Smooth muscle cell of trachea (primary cell): ENCODE data around the gene SRP68. TPM values are rescaled to one million over a fixed set of nuclear protein-coding genes. Genes with fewer than 3 reads are reported as not detected.

Source experiments
- total RNA-seq: library from RNA; depleted of rRNA; stranded (reverse); fragments of >200 nt; gene quantifications from 2 replicates; pipeline ENCODE4 v1.2.1, GENCODE V29; 2014

Gene SRP68
- 37.4 and 46.7 TPM in 2 replicates for total RNA-seq

GRCh38 chr17:76072148-76072858 is at the start of gene SRP68:
SRP68 (minus strand) TSS chr17:76072517; CDS start chr17:76072491, 26 bp downstream.

GRCh38 chr17:76103274-76104139 is 31.2 kb upstream of the SRP68 start, which contains the start of gene EXOC7:
EXOC7 (minus strand) TSS chr17:76103787; CDS start chr17:76103692, 95 bp downstream.

DNA sequence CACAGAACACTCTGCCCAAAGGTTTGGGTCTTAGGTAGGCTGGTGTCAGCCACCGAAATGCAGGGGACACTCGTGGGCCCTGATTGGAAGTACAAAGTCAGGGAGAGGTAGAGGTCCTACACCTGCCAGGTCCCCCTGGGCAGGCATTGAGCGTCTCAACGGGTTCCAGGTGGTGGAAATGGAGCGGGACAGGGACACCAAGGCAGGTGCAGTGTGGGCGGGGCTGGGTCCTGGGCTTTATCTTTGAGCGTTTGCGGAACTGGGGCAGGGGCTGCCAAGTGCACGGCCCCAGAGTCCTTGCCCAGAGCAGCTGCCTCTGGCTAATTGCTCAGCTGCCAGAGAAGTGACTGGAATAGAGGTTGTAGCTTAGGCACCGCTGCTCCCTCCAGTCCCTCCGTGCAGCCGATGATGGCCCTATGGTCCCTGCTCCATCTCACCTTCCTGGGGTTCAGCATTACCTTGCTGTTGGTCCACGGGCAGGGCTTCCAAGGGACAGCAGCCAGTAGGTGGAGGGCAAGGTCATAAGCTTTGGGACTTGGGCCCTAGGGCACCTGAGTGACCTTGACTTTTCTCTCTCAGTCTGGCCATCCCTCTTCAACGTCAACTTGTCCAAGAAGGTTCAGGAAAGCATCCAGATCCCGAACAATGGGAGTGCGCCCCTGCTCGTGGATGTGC is 6.7 kb upstream of the SRP68 start, which contains the start of gene ZACN:
Gene ZACN, plus strand, starts transcription at position 323 of the 675 bp plus-strand sequence. Its CDS starts 83 bp downstream, at position 406.

DNA sequence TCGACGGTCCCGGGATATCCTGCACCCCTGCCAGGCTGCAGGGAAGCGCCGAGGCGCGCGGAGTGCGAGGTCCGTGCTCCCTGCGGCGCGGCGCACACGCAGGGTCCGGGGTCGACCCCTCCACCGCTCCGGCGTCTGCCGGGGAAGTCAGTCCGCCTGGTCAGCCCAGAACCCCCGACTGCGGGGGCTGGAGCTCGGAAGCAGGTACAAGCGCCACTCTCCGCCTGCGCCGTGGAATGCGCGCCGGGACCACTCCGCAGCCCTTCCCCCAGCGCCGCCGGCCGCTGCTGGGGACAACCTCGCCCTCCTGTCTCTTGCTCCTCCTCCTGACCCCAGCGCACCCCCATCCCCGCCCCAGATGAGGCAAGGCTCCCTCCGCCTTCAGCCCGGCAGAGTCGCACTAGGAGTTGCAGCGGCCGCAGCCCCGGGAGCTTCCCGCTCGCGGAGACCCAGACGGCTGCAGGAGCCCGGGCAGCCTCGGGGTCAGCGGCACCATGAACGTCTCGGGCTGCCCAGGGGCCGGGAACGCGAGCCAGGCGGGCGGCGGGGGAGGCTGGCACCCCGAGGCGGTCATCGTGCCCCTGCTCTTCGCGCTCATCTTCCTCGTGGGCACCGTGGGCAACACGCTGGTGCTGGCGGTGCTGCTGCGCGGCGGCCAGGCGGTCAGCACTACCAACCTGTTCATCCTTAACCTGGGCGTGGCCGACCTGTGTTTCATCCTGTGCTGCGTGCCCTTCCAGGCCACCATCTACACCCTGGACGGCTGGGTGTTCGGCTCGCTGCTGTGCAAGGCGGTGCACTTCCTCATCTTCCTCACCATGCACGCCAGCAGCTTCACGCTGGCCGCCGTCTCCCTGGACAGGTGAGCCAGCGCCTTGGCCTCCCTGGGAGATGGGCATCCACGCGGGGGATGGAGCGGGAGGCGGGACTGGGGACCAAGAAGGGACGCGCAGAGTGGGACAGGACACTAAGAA is 2.4 kb upstream of the SRP68 start, which contains the start of gene GALR2:
Gene GALR2, plus strand, starts transcription at position 392 of the 974 bp plus-strand sequence. Its CDS starts 103 bp downstream, at position 495.

DNA sequence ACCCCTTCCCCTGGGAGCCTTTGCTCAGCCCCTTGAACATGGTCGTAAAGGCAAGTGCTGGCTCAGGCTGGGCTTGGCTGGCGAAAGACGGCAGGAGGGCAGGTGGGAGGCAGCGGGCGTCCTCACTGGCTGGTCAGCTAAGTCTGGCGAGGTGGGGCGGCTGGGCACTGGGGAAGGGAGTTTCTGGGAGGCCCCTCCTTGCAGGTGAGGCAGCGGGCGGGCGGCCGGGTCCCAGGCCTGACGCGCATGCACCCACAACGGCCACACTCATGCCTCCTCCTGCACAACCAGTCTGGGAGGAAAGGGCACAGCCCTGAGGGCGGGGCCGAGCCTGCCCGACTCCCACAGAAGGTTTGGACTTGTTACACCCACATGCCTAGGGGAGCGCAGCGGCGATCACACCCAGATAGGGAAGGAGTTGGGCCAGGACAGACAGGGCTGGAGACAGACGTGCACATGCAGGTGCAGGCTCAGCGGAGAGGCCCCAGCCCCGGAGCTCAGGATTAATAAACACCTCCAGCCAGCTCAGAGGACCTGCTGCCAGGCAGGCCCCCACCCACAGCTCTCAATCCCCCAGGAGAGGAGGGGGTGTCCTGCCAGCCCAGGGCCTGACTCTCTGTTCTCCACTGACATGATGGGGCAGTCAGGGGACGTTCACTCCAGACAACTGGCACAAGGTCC is 45.0 kb downstream of the SRP68 start, which contains the start of gene EVPL:
Gene EVPL, minus strand, starts transcription at position 148 of the 681 bp plus-strand sequence. Its CDS starts 108 bp downstream, at position 40.

GRCh38 chr17:76000755-76001521 is 71.4 kb downstream of the SRP68 start, which contains the start of gene CDK3:
CDK3 (plus strand) TSS chr17:76000855; CDS start chr17:76001426, 571 bp downstream.

Other genes with a start within 250 kb of the SRP68 start
- gene UNC13D, start 228.1 kb downstream of the SRP68 start, total RNA-seq, result 2.3 and 2.8 TPM in 2 replicates
- 32.1 and 45.0 TPM in 2 replicates for gene WBP2, start 217.2 kb downstream of the SRP68 start, total RNA-seq
- gene TRIM47, start 193.9 kb downstream of the SRP68 start, total RNA-seq, result 6.4 and 33.7 TPM in 2 replicates
- gene TRIM65, start 175.6 kb downstream of the SRP68 start, total RNA-seq, result 13.4 and 30.8 TPM in 2 replicates
- gene MRPL38, start 167.6 kb downstream of the SRP68 start, total RNA-seq, result 40.3 and 42.3 TPM in 2 replicates
- 13.2 and 18.2 TPM in 2 replicates for gene FBF1, start 131.5 kb downstream of the SRP68 start, total RNA-seq
- 54.4 and 59.4 TPM in 2 replicates for gene ACOX1, start 93.4 kb downstream of the SRP68 start, total RNA-seq
- gene TEN1, start 93.3 kb downstream of the SRP68 start, total RNA-seq, result 14.1 and 14.5 TPM in 2 replicates
- gene CDK3, start 71.7 kb downstream of the SRP68 start, total RNA-seq, result 1.3 and 1.9 TPM in 2 replicates
- gene EVPL, start 45.2 kb downstream of the SRP68 start, total RNA-seq, result under 0.01 TPM in 1 of 2 replicates, not detected in the other
- gene GALR2, start 2.3 kb upstream of the SRP68 start, total RNA-seq, result not detected in 2 replicates
- under 0.01 and 0.15 TPM in 2 replicates for gene ZACN, start 6.7 kb upstream of the SRP68 start, total RNA-seq
- 107 and 137 TPM in 2 replicates for gene EXOC7, start 31.3 kb upstream of the SRP68 start, total RNA-seq
- 0.17 TPM in 1 of 2 replicates, not detected in the other for gene FOXJ1, start 68.7 kb upstream of the SRP68 start, total RNA-seq
- 1.7 and 5.1 TPM in 2 replicates for gene RNF157, start 168.0 kb upstream of the SRP68 start, total RNA-seq
- gene UBALD2, start 192.8 kb upstream of the SRP68 start, total RNA-seq, result 2.2 and 3.1 TPM in 2 replicates
- gene QRICH2, start 235.8 kb upstream of the SRP68 start, total RNA-seq, result 2.0 and 5.1 TPM in 2 replicates